Astrocyte of the spinal cord (primary cell): ENCODE data around the gene TMEM201.

Experiments used
- DNase-seq: peaks from one replicate; pipeline ENCODE4 v3.0.0; 2011; ENCODE audit warnings: low read depth, low spot score
- H3K4me3 ChIP-seq: 2 replicates; pipeline ENCODE4 v1.5.1; 2011; ENCODE audit warnings: low read depth, mild to moderate bottlenecking, low read length, moderate library complexity
- in situ Hi-C: cut with HindIII; loops from 2 replicates; pipeline ENCODE4 v1.10.0; 2017; ENCODE audit warnings: low sequenced_read_pairs
- TF ChIP-seq, protein P1 (sequence below): IDR thresholded peaks from 2 replicates; pipeline ENCODE4 v1.5.1; 2012; ENCODE audit warnings: low read depth, mild to moderate bottlenecking, low read length, inconsistent platforms

The TMEM201 gene

DNA sequence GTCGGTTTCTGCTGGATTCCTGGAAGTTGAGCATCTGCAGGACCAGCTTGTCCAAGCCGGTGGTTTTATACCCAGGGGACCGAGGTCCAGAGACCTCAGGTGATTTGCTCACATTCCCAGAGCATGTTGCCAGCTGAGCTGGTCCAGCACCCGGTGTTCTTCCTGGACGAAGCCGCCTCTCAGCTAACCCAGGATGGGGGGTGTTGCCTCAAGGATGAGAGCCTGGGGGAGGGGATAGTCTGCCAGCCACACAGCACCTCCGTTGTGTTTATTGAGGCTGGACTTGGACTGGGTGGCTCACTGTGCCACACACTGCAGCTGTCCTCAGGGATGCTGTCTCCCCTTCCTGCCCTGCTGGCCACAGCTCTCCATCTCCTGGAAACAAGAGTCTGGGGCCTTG lies 1.5 kb downstream of the TMEM201 start:
- TF ChIP-seq, protein P1, sequence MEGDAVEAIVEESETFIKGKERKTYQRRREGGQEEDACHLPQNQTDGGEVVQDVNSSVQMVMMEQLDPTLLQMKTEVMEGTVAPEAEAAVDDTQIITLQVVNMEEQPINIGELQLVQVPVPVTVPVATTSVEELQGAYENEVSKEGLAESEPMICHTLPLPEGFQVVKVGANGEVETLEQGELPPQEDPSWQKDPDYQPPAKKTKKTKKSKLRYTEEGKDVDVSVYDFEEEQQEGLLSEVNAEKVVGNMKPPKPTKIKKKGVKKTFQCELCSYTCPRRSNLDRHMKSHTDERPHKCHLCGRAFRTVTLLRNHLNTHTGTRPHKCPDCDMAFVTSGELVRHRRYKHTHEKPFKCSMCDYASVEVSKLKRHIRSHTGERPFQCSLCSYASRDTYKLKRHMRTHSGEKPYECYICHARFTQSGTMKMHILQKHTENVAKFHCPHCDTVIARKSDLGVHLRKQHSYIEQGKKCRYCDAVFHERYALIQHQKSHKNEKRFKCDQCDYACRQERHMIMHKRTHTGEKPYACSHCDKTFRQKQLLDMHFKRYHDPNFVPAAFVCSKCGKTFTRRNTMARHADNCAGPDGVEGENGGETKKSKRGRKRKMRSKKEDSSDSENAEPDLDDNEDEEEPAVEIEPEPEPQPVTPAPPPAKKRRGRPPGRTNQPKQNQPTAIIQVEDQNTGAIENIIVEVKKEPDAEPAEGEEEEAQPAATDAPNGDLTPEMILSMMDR, result no peak
- DNase-seq, result no peak
- H3K4me3 ChIP-seq, result peak overlapping the region; percentile 56
- in situ Hi-C loops, result no loop called here

DNA sequence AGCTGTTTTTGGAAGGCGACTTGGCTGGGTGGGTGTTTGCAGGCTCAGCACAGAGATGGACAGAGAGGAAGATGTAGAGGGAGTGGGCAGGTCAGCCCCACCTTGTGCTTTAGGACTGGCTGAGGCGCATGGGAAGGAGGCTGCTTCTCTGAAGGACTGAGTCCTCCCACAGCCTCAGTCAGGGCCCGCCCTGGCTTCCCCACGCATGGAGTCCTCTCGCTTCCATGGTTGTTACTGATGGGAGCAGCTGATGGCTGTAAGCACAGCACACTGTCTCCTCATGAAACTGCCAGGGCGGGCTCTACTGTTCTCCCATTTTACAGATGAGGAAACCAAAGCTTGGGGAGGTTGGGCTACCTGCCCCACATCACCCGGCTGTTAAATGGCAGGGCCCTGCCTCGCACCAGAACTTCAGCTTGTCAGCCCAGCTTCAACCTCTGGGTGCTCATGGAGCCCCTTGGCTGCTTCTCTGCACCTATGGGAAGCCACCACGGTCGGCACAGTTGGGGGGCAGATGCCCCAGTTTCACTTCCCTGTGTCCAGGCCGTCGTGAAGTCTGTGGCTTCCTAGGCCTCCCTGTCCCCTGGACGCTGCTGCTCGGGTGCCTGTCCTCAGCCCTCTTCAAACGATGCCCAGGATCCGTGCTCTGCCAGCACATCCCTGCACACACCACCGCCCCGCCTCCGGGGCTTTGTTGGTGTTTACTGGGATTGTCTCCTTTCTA lies 2.4 kb downstream of the TMEM201 start:
- H3K4me3 ChIP-seq, result no peak overlapping the region
- TF ChIP-seq, protein P1, result no peak
- no peak for DNase-seq
- in situ Hi-C loops, result no loop called here

DNA sequence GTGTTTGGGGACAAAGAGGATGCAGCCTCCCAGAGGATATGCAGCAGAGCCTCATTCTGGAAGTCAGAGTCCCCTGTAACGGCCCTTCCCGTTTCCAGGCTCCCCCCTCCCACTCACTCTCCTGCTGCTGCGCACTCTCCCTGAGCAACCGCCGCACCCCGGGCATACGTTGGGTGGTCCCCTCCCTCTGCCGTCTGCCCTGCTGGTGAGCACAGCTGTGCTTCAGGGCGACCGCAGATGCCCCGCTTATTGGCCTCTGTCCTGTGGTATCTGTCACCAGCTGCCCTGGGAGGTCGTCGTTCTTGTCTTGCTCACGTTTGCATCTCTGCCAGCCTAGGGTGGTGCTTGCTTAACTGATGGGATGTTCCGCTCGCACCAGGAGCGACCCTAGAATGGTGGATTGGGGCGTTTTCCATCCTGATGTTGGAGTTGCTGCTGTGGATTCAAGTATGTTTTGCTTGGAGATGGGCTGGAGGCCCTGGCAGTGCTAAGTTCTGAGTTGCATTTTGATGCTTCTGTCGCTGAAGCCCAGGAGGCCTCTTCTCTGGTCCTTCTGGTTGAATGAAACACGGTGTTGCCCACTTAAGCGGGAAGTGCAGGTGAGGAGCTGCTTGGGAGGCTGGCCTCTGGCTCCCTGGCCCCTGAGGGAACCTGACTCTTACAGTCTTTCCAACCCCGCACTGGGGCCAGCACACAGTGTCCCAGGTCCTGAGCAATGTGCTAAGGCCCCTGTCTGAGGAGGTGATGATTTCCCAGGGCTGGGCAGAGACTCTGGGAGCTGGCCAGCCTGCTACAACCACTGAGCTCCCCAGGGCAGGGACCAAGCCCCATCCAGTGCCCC lies 3.2 kb downstream of the TMEM201 start:
- TF ChIP-seq, protein P1, result no peak
- in situ Hi-C loops, result no loop called here
- no peak for DNase-seq
- no peak overlapping the region for H3K4me3 ChIP-seq

DNA sequence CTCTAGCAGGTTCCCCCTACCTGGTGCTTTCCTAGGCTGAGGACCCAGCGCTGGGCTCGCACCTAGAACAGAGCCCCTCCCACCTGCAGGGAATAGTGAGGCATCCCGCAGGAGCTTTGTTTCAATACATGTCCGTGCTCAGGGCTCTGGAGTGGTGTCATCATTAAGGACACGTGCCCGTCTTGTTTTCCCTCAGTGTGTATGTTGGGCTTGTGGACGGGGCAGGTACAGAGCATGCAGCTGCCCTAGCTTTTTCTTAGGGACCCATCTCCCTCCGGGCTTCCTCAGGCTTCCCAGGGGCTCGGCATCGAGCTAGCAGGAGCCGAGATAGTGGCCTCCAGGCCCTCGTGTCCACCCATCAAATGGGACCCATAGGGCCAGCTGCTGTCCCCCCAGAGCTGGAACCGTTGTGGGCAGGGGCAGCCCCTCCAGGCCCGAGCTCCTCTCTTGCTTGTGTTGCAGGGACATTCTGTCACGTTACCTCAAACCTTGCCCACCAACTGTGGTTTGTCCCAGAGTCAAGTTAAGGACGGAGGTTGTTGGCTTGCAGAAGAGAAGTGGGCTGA lies 3.9 kb downstream of the TMEM201 start:
- TF ChIP-seq, protein P1, result no peak
- in situ Hi-C loops, result no loop called here

DNA sequence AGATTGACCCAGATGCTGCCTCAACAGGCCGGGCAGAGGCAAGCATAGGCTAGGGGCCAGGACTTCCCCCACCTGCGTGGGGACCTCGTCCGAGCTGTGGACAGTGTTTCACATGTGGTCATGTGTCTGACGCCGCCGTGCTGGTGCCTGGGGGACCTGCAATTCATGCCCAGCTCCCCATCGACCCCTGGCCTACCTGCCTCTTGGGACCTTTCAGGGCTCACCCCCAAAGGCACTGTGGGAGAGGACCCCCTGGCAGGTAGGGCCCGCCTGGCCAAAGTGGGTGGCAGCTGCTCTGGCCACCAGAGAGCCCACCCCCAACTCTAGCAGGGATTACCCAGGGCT lies 4.4 kb downstream of the TMEM201 start:
- TF ChIP-seq, protein P1, result no peak
- H3K4me3 ChIP-seq, result no peak overlapping the region
- DNase-seq, result no peak
- in situ Hi-C loops, result no loop called here

More for the DNA sequence above, 3.9 kb downstream of the TMEM201 start:
- no peak for DNase-seq
- H3K4me3 ChIP-seq, result no peak overlapping the region

DNA sequence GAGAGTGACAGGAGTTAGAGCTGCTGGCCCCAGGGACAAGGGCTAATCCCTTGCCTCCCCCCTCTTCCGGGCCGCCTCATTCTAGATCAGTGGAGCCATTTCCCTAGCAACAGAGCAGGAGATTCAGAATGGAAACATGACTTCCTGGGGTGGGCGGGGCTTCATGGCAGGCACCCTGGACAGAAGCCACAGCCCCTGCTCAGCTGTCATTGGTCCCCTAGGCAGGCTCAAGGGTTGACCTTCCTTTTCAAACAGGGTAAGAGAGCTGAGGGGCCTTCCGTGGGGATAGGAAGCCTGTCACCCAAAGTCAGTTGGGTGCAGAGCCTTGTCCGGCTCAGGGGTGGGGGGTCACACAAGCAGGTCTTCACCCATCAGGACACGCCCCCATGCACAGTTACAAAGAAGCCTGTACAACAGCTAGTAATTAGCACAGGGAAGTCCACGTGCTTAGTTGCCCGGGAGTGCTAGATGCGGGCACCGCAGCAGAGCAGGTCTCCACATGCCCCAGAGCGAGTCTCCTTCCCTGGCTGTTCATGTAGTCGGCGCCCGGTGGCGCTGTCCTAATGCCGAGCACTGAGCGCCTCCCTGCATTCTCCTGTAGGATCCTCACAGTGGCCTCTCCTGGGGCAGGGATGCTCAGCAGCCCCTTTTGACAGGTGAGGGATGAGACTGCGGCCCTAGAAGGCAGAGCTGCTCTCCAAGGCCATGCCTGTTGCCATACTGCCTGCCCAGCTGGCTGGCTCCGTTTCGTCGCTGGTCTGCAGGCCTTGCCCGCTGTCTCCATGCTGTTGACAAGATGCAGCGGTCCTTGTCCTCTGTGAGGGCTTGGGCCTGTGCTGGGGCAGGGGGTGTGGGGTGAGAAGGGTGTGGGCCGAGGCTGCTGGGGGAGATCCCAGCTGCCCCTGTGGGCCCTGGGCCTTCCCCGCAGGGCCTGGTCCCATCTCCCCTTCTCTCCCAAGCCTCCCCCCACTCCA lies 5.1 kb downstream of the TMEM201 start:
- TF ChIP-seq, protein P1, result no peak
- DNase-seq, result peak; percentile 68
- in situ Hi-C loops, result no loop called here
- H3K4me3 ChIP-seq, result no peak overlapping the region
